Mucosa of descending colon (tissue), 3 donors: ENCODE measurements around the gene C11orf86. TPM values are rescaled to one million over a fixed set of nuclear protein-coding genes. Genes with fewer than 3 reads are reported as not detected.

Experiments used
- ATAC-seq: fragments of 200-7000 bp; cut with Tn5 transposase; one replicate; pipeline ENCODE4 v1.9.1; 2020; ENCODE audit warnings: mild to moderate bottlenecking, moderate library complexity
- DNase-seq, 3 donors: peaks; one replicate each; pipeline ENCODE4 v3.0.0-alpha.2; 2020
- H3K36me3 ChIP-seq: fragments of 200-600 bp; one replicate; pipeline ENCODE4 v1.8.0; 2021; ENCODE audit warnings: low read depth, mild to moderate bottlenecking
- H3K4me1 ChIP-seq: fragments of 200-600 bp; one replicate; pipeline ENCODE4 v1.8.0; 2021; ENCODE audit warnings: low read depth, mild to moderate bottlenecking
- H3K4me3 ChIP-seq: fragments of 200-600 bp; one replicate; pipeline ENCODE4 v1.8.0; 2021; ENCODE audit warnings: mild to moderate bottlenecking
- H3K9me3 ChIP-seq: fragments of 200-600 bp; one replicate; pipeline ENCODE4 v1.8.0; 2021; ENCODE audit warnings: mild to moderate bottlenecking
- intact Hi-C, 2 donors: fragments of 100-400 bp; cut with DNase I in 1 of 2; cut with micrococcal nuclease in 1 of 2; formaldehyde crosslinking; loops; one replicate each; pipeline versions ENCODE4 v1.11.0 to v1.11.1; 2022; cut with DNase I, micrococcal nuclease
- microRNA-seq: library from miRNA; unstranded; fragments of <30 nt; microRNA quantifications from one replicate; pipeline ENCODE4, GENCODE V29; 2019
- total RNA-seq, 3 donors: library from RNA; stranded (reverse); fragmentation: NEBNext Ultra II Directional in 2 of 3; extraction: Animal tissue kit (Norgen Biotek cat#: 25700) in 2 of 3; gene quantifications; one replicate each; pipeline versions ENCODE4 v1.2.1 to v1.2.4, GENCODE V29; 2021 to 2023
- TF ChIP-seq, protein P1 (sequence below): fragments of 200-600 bp; IDR thresholded peaks from one replicate; pipeline ENCODE4 v1.8.0; 2022; ENCODE audit warnings: antibody characterized with exemption, mild to moderate bottlenecking
- donor health status: DM: no; HTN: no; CAD: no; lungs with moderate emphysema.
- donor health status: DM: no; HTN: no; CAD: no.
- donor health status: DM: no; HTN: yes; CAD: no.

Gene C11orf86
- total RNA-seq, 3 donors from 2014 or later: 26.9 to 51.5 (median 38.3) TPM

DNA sequence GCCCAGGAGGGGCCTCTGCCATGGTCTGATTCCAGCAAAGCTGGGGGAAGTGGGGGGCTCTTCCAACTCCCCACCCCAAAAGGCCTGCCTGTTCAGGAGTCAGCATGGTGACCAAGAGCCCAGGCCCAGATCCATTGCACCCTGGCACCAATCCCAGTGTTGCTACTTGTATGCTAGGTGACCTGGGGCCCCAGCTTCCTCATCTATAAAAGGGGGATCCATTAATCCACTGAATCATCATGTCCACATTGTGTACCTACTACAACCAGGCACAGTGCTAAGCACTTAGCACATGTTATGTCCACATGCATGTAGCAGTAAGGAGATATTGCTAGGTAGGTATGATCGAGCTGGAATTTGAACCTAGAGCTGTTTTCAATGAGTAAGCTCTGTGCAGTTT, 49.9 kb downstream of the C11orf86 start:
- TF ChIP-seq, protein P1, sequence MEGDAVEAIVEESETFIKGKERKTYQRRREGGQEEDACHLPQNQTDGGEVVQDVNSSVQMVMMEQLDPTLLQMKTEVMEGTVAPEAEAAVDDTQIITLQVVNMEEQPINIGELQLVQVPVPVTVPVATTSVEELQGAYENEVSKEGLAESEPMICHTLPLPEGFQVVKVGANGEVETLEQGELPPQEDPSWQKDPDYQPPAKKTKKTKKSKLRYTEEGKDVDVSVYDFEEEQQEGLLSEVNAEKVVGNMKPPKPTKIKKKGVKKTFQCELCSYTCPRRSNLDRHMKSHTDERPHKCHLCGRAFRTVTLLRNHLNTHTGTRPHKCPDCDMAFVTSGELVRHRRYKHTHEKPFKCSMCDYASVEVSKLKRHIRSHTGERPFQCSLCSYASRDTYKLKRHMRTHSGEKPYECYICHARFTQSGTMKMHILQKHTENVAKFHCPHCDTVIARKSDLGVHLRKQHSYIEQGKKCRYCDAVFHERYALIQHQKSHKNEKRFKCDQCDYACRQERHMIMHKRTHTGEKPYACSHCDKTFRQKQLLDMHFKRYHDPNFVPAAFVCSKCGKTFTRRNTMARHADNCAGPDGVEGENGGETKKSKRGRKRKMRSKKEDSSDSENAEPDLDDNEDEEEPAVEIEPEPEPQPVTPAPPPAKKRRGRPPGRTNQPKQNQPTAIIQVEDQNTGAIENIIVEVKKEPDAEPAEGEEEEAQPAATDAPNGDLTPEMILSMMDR: no peak
- intact Hi-C loops: no loop called here
- DNase-seq: no peak

DNA sequence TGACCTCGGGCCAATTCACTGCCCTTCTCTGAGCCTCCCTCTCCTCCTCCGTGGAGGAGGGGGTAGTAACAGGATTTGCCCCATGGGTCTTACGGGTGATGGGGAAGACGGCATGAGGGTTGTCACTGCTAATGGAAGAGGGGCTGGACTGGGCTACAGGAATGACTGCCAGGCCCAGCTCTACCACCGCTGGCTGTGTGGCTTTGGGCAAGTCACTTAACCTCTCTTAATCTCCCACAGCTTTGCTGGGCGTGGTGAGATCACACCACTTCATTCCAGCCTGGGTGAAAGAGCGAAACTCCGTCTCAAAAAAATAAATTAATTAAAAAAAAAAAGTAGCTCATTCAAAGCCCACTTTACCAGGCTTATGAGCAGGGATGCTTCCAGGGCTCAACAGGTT, 50.6 kb downstream of the C11orf86 start:
- TF ChIP-seq, protein P1: no peak
- Histone ChIP-seq H3K36me3 (no peaks in the 10 kb centered on the region), H3K9me3 (no peaks in the 10 kb centered on the region), H3K4me1 (peaks cover 15% of the 10 kb centered on the region), H3K4me3 (no peak overlapping the region)
- ATAC-seq: no peak
- DNase-seq: no peak
- intact Hi-C loops: no loop called here

More for the DNA sequence above, 49.9 kb downstream of the C11orf86 start:
- ATAC-seq: no peak
- no peak overlapping the region for H3K4me3 ChIP-seq
- peaks cover 15% of the 10 kb centered on the region for H3K4me1 ChIP-seq
- no peaks in the 10 kb centered on the region for H3K36me3 ChIP-seq
- H3K9me3 ChIP-seq: no peaks in the 10 kb centered on the region

Small RNA genes lying within 50 kb of the gene (microRNA-seq; reads per million reads assigned to microRNA genes)
- gene MIR3163: not detected

Other genes starting within 250 kb of the C11orf86 start
- gene SPTBN2, start 246.1 kb upstream of the C11orf86 start, total RNA-seq: 10 to 100 TPM in 1 of 3 donors, 1 to 10 TPM in 2; 3.7 to 10.0 (median 6.3) TPM
- 10 to 100 TPM; 24.9 to 27.2 (median 27.2) TPM for gene RCE1, start 131.9 kb upstream of the C11orf86 start, total RNA-seq
- gene LRFN4, start 118.2 kb upstream of the C11orf86 start, total RNA-seq: 10 to 100 TPM; 20.3 to 29.1 (median 27.8) TPM
- 10 to 100 TPM; 20.0 to 43.8 (median 43.3) TPM for gene PC, start 16.9 kb upstream of the C11orf86 start, total RNA-seq
- gene SYT12, start 47.8 kb downstream of the C11orf86 start, total RNA-seq: under 1 TPM in 1 of 3 donors, not detected in 2; 0.09 TPM
- 1 to 10 TPM; 3.3 to 7.2 (median 3.9) TPM for gene RHOD, start 81.5 kb downstream of the C11orf86 start, total RNA-seq
- gene KDM2A, start 144.0 kb downstream of the C11orf86 start, total RNA-seq: 10 to 100 TPM; 67.2 to 84.6 (median 77.1) TPM